NCI-H446 (cell line): ENCODE data around the gene OR4C5.
"Not testable (repeated sequence)": the region's sequence is repeated elsewhere in the genome, so short reads cannot be mapped to it uniquely, and the experiment has no call there.

Source experiments
- DNase-seq, 2 experiments: peaks; one replicate each; lab custom pipeline; 2025; lab: John Stamatoyannopoulos, UW

The OR4C5 gene

GRCh38 chr11:48366365-48366764 is at the start of gene OR4C5:
OR4C5 (minus strand) TSS chr11:48366465; CDS start chr11:48366465, 0 bp downstream.
- no peak for DNase-seq

- DNase-seq: no peak
These were observed 18.4 kb upstream of the OR4C5 start for GRCh38 chr11:48384670-48385069.

- DNase-seq: not testable (repeated sequence)
These were observed 17.9 kb upstream of the OR4C5 start for GRCh38 chr11:48384151-48384550.

GRCh38 chr11:48361289-48361688 is 5.0 kb downstream of the OR4C5 start:
- DNase-seq: not testable (repeated sequence)

GRCh38 chr11:48354677-48355076 is 11.6 kb downstream of the OR4C5 start:
- no peak for DNase-seq

- DNase-seq: no peak
These were observed 12.3 kb downstream of the OR4C5 start for GRCh38 chr11:48354013-48354412.

GRCh38 chr11:48346286-48346685 is 20.0 kb downstream of the OR4C5 start:
- DNase-seq: not testable (repeated sequence)

- DNase-seq: not testable (repeated sequence)
These were observed 23.8 kb downstream of the OR4C5 start for GRCh38 chr11:48342505-48342904.

- no peak for DNase-seq
These were observed 24.8 kb downstream of the OR4C5 start for GRCh38 chr11:48341466-48341865.

GRCh38 chr11:48324620-48325019 is 41.6 kb downstream of the OR4C5 start, which contains the start of gene OR4C3:
OR4C3 (plus strand) TSS chr11:48324920; CDS start chr11:48325022, 102 bp downstream.
- not testable (repeated sequence) for DNase-seq

GRCh38 chr11:48319813-48320212 is 46.5 kb downstream of the OR4C5 start:
- not testable (repeated sequence) for DNase-seq
